Esophagus squamous epithelium (tissue), 4 donors: ENCODE results near the gene ILK.

ENCODE experiments used
- POLR2A ChIP-seq, 4 donors: fragments of 450-650 bp; IDR thresholded peaks; one replicate each; pipeline ENCODE4 v1.6.1; 2017; ENCODE audit warnings: antibody characterized with exemption in 4 of 4, mild to moderate bottlenecking in 4 of 4, moderate library complexity in 3 of 4
- TF ChIP-seq, protein P1 (sequence below), 6 experiments: fragments of 450-650 bp in 4 of 6; fragments of 200-600 bp in 2 of 6; sonication (generic) in 2 of 6; IDR thresholded peaks; one replicate each; pipeline ENCODE4 v1.5.1; 2016 to 2019; ENCODE audit warnings: antibody characterized with exemption in 6 of 6, mild to moderate bottlenecking in 4 of 6, moderate library complexity in 4 of 6

DNA sequence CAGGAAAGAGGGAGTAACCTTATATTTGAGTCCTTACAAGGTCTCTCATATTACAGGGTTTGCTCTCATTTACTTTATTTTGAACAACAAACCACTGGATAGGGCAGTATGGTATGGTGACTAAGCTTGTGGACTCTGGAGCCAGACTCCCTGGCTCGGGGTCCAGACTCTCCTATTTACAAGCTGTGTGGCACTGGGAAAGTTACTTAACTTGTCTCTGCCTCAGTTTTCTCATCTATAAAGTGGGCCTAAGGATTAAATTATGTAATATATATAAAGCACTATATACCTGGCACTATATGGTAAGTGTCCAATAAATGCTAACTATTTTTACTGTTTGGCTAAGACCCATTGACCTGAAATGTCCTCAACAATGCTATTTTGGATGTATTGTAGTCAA is 53.8 kb downstream of the ILK start:
- TF ChIP-seq, protein P1, sequence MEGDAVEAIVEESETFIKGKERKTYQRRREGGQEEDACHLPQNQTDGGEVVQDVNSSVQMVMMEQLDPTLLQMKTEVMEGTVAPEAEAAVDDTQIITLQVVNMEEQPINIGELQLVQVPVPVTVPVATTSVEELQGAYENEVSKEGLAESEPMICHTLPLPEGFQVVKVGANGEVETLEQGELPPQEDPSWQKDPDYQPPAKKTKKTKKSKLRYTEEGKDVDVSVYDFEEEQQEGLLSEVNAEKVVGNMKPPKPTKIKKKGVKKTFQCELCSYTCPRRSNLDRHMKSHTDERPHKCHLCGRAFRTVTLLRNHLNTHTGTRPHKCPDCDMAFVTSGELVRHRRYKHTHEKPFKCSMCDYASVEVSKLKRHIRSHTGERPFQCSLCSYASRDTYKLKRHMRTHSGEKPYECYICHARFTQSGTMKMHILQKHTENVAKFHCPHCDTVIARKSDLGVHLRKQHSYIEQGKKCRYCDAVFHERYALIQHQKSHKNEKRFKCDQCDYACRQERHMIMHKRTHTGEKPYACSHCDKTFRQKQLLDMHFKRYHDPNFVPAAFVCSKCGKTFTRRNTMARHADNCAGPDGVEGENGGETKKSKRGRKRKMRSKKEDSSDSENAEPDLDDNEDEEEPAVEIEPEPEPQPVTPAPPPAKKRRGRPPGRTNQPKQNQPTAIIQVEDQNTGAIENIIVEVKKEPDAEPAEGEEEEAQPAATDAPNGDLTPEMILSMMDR (IDR thresholded peaks at IDR 0.05) = no peak
- TF ChIP-seq POLR2A (IDR thresholded peaks at IDR 0.05) = no peak
